Loucy (cell line): Measurements from ENCODE around the gene BMP6.

ENCODE experiments used
- H2AFZ ChIP-seq: fragments of 200-600 bp; sonication (generic); 2 replicates; pipeline ENCODE4 v1.6.0; 2016; ENCODE audit warnings: antibody characterized with exemption, mild to moderate bottlenecking, low read length, moderate library complexity
- H3F3A ChIP-seq: fragments of 200-600 bp; 2 replicates; pipeline ENCODE4 v1.6.0; 2016; ENCODE audit warnings: antibody characterized with exemption, low read depth, mild to moderate bottlenecking
- H3K27me3 ChIP-seq: fragments of 200-600 bp; sonication (generic); 2 replicates; pipeline ENCODE4 v1.6.1; 2014; ENCODE audit warnings: low read length, mild to moderate bottlenecking; ENCODE audit not compliant: insufficient read depth, poor library complexity, severe bottlenecking
- H3K36me3 ChIP-seq: fragments of 200-600 bp; sonication (generic); 2 replicates; pipeline ENCODE4 v1.6.1; 2016; ENCODE audit warnings: low read length; ENCODE audit not compliant: insufficient read depth
- H3K4me1 ChIP-seq: fragments of 200-600 bp; sonication (generic); 2 replicates; pipeline ENCODE4 v1.5.1; 2014; ENCODE audit warnings: low read length, mild to moderate bottlenecking; ENCODE audit not compliant: insufficient read depth, poor library complexity, severe bottlenecking
- H3K4me2 ChIP-seq: fragments of 200-600 bp; sonication (generic); 2 replicates; pipeline ENCODE4 v1.6.0; 2014; ENCODE audit warnings: antibody characterized with exemption, low read length, low read depth, mild to moderate bottlenecking; ENCODE audit not compliant: poor library complexity, severe bottlenecking
- H3K4me3 ChIP-seq: fragments of 200-600 bp; sonication (generic); 2 replicates; pipeline ENCODE4 v1.5.1; 2014; ENCODE audit warnings: low read length, mild to moderate bottlenecking, mixed read lengths; ENCODE audit not compliant: poor library complexity, severe bottlenecking
- H3K79me2 ChIP-seq: fragments of 200-600 bp; sonication (generic); 2 replicates; pipeline ENCODE4 v1.6.1; 2014; ENCODE audit warnings: low read length; ENCODE audit not compliant: insufficient read depth
- H3K9ac ChIP-seq: fragments of 200-600 bp; sonication (generic); 2 replicates; pipeline ENCODE4 v1.6.0; 2014; ENCODE audit warnings: mild to moderate bottlenecking, low read depth, low read length, moderate library complexity; ENCODE audit not compliant: poor library complexity, severe bottlenecking
- H3K9me2 ChIP-seq: fragments of 200-600 bp; sonication (generic); replicated peaks from 2 replicates; pipeline ENCODE4 v1.6.1; 2016; ENCODE audit warnings: low read depth, low read length, mixed read lengths
- H3K9me3 ChIP-seq: fragments of 200-600 bp; sonication (generic); 2 replicates; pipeline ENCODE4 v1.6.1; 2014; ENCODE audit warnings: mild to moderate bottlenecking, antibody characterized with exemption, low read length, low read depth; ENCODE audit not compliant: insufficient read depth
- H4K20me1 ChIP-seq: fragments of 200-600 bp; sonication (generic); 2 replicates; pipeline ENCODE4 v1.6.0; 2014; ENCODE audit warnings: antibody characterized with exemption, low read length, mild to moderate bottlenecking; ENCODE audit not compliant: insufficient read depth, poor library complexity, severe bottlenecking
- CTCF ChIP-seq: fragments of 200-600 bp; sonication (generic); conservative IDR thresholded peaks from 2 replicates; pipeline ENCODE4 v1.5.1; 2014; ENCODE audit warnings: mild to moderate bottlenecking, antibody characterized with exemption, low read length
- EZH2phosphoT487 ChIP-seq: fragments of 200-600 bp; IDR thresholded peaks from 2 replicates; pipeline ENCODE4 v1.6.1; 2018; ENCODE audit warnings: antibody characterized with exemption, mild to moderate bottlenecking, moderate library complexity, borderline replicate concordance

Gene BMP6

GRCh38 chr6:7910298-7910653 lies 184.4 kb downstream of the BMP6 start:
- Histone ChIP-seq H2AFZ (no peak overlapping the region), H4K20me1 (peaks cover 37% of the 10 kb centered on the region), H3K9me3 (no peaks in the 10 kb centered on the region), H3K9ac (no peak overlapping the region), H3K79me2 (peaks cover 45% of the 10 kb centered on the region), H3K27me3 (no peaks in the 10 kb centered on the region), H3K4me3 (peak overlapping the region; percentile 92), H3K9me2 (no peaks in the 10 kb centered on the region), H3K4me2 (no peak overlapping the region), H3K4me1 (peaks cover 42% of the 10 kb centered on the region), H3F3A (no peaks in the 10 kb centered on the region; the same call in 1 of the 2 replicates), H3K36me3 (no peaks in the 10 kb centered on the region)
- TF ChIP-seq EZH2phosphoT487 (no peak), CTCF (no peak)

- Histone ChIP-seq H3K9me2 (no peaks in the 10 kb centered on the region), H2AFZ (peak within 1 kb of the TSS; percentile 95), H3F3A (no peaks in the 10 kb centered on the region; the same call in 1 of the 2 replicates), H3K4me2 (peak within 1 kb of the TSS; percentile 94), H3K4me1 (peaks cover 40% of the 10 kb centered on the region), H3K9me3 (no peaks in the 10 kb centered on the region), H3K4me3 (peak within 1 kb of the TSS; percentile 92), H3K36me3 (no peaks in the 10 kb centered on the region), H3K9ac (peak within 1 kb of the TSS; percentile 89), H3K79me2 (peaks cover 40% of the 10 kb centered on the region), H4K20me1 (peaks cover 32% of the 10 kb centered on the region), H3K27me3 (no peaks in the 10 kb centered on the region)
- TF ChIP-seq EZH2phosphoT487 (no peak), CTCF (no peak)
Measured at GRCh38 chr6:7910654-7911344, 184.9 kb downstream of the BMP6 start, which contains the start of gene TXNDC5. Gene TXNDC5 (minus strand): TSS chr6:7910788. CDS start chr6:7910776, 12 bp downstream.

- Histone ChIP-seq H3K9ac (peak overlapping the region; percentile 70), H3K4me3 (peak overlapping the region; percentile 81), H3K4me2 (peak overlapping the region; percentile 89), H3F3A (no peaks in the 10 kb centered on the region; the same call in 1 of the 2 replicates), H3K36me3 (no peaks in the 10 kb centered on the region), H3K9me3 (no peaks in the 10 kb centered on the region), H4K20me1 (peaks cover 29% of the 10 kb centered on the region), H3K9me2 (no peaks in the 10 kb centered on the region), H2AFZ (peak overlapping the region; percentile 95), H3K79me2 (peaks cover 36% of the 10 kb centered on the region), H3K4me1 (peaks cover 40% of the 10 kb centered on the region), H3K27me3 (no peaks in the 10 kb centered on the region)
- TF ChIP-seq EZH2phosphoT487 (no peak), CTCF (no peak)
Measured at GRCh38 chr6:7911345-7911725, 185.4 kb downstream of the BMP6 start.
